Erythroblast (primary cell): ENCODE data around the gene SLC35F6.

Experiments
- GATA1 ChIP-seq: IDR thresholded peaks from 2 replicates; pipeline ENCODE4 v1.6.1; 2011; ENCODE audit warnings: low read depth, mild to moderate bottlenecking, control low read depth, low read length, moderate library complexity
- POLR2A ChIP-seq: IDR thresholded peaks from 2 replicates; pipeline ENCODE4 v1.6.1; 2011; ENCODE audit warnings: mild to moderate bottlenecking, low read length

- no peak for TF ChIP-seq POLR2A
- no peak for TF ChIP-seq GATA1
Observed at GRCh38 chr2:26717362-26717761, 46.7 kb upstream of the SLC35F6 start.
